ENCODE data around the gene KDR.

- TF ChIP-seq CTCF (IDR thresholded peaks at IDR 0.05 in 4 of 5, conservative IDR thresholded peaks at IDR 0.05 in 1 of 5) (no peak), POLR2A (IDR thresholded peaks at IDR 0.05) (no peak)
Observed at GRCh38 chr4:55154933-55155332, 29.5 kb upstream of the KDR start.

Data from gastrocnemius medialis (tissue), 4 donors.